Body of pancreas (tissue), 4 donors: ENCODE results near the gene COL8A1.

Experiments used
- CTCF ChIP-seq, 7 experiments: fragments of 450-650 bp in 4 of 7; fragments of 200-600 bp in 3 of 7; sonication (generic) in 3 of 7; IDR thresholded peaks; one replicate each; pipeline ENCODE4 v1.5.1; 2016 to 2019; ENCODE audit warnings: antibody characterized with exemption in 7 of 7
- POLR2A ChIP-seq, 3 donors: fragments of 450-650 bp; IDR thresholded peaks; one replicate each; pipeline ENCODE4 v1.6.1; 2016; ENCODE audit warnings: antibody characterized with exemption in 3 of 3, mild to moderate bottlenecking in 2 of 3

DNA sequence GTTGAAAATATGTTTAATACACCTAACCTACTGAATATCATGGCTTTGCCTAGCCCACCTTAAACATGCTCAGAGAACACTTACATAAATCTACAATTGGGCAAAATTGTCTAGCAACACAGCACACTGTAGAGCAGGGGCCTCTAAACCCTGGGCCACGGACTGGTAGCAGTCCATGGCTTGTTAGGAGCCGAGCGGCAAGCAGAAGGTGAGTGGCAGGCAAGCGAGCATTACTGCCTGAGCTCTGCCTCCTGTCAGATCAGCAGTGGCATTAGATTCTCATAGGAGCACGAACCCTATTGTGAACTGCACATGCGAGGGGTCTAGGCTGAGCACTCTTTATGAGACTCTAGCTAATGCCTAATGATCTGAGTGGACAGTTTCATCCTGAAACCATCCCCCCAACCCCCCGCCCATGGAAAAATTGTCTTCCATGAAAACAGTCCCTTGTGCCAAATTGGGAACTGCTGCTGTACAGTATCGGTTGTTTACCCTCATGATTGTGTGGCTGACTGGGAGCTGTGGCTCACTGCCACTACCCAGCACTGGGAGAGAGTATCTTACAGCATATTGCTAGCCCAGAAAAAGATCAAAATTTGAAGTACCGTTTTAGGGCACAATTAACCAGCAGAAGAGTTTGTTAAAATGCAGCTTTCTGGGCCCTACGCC is 205.3 kb downstream of the COL8A1 start:
- TF ChIP-seq CTCF (IDR thresholded peaks at IDR 0.05) (no peak), POLR2A (IDR thresholded peaks at IDR 0.05) (no peak)
